ENCODE measurements around the gene PCDHA9.
"Not testable (repeated sequence)": the region's sequence is repeated elsewhere in the genome, so short reads cannot be mapped to it uniquely, and the experiment has no call there.

The PCDHA9 gene, protein sequence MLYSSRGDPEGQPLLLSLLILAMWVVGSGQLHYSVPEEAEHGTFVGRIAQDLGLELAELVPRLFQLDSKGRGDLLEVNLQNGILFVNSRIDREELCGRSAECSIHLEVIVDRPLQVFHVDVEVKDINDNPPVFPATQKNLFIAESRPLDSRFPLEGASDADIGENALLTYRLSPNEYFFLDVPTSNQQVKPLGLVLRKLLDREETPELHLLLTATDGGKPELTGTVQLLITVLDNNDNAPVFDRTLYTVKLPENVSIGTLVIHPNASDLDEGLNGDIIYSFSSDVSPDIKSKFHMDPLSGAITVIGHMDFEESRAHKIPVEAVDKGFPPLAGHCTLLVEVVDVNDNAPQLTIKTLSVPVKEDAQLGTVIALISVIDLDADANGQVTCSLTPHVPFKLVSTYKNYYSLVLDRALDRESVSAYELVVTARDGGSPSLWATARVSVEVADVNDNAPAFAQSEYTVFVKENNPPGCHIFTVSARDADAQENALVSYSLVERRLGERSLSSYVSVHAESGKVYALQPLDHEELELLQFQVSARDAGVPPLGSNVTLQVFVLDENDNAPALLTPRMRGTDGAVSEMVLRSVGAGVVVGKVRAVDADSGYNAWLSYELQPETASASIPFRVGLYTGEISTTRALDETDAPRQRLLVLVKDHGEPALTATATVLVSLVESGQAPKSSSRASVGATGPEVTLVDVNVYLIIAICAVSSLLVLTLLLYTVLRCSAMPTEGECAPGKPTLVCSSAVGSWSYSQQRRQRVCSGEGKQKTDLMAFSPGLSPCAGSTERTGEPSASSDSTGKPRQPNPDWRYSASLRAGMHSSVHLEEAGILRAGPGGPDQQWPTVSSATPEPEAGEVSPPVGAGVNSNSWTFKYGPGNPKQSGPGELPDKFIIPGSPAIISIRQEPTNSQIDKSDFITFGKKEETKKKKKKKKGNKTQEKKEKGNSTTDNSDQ

DNA sequence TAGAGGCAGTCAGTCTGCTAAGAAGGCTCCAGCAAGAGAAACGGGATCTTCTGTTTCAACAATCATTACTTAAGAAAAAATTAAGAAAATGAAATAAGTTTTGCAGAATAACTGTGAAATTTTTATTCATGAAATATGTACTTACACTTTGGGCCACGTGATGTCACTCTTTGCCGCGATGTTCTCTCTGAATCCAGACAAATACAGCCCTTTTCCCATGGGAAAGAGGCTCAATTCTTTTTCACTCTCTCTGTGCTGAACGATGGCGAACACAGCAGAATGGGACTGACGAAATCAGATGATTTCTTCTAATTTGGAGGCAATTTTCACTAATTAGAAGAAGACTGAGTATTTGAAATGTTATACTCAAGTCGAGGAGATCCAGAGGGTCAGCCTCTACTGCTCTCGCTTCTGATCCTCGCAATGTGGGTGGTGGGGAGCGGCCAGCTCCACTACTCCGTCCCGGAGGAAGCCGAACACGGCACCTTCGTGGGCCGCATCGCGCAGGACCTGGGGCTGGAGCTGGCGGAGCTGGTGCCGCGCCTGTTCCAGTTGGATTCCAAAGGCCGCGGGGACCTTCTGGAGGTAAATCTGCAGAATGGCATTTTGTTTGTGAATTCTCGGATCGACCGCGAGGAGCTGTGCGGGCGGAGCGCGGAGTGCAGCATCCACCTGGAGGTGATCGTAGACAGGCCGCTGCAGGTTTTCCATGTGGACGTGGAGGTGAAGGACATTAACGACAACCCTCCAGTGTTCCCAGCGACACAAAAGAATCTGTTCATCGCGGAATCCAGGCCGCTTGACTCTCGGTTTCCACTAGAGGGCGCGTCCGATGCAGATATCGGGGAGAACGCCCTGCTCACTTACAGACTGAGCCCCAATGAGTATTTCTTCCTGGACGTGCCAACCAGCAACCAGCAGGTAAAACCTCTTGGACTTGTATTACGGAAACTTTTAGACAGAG lies at the start of gene PCDHA9:
Gene PCDHA9, plus strand, starts transcription at position 244 of the 964 bp plus-strand sequence. Its CDS starts 114 bp downstream, at position 358.
- not testable (repeated sequence) for DNase-seq (ENCODE audit: low spot score)

DNA sequence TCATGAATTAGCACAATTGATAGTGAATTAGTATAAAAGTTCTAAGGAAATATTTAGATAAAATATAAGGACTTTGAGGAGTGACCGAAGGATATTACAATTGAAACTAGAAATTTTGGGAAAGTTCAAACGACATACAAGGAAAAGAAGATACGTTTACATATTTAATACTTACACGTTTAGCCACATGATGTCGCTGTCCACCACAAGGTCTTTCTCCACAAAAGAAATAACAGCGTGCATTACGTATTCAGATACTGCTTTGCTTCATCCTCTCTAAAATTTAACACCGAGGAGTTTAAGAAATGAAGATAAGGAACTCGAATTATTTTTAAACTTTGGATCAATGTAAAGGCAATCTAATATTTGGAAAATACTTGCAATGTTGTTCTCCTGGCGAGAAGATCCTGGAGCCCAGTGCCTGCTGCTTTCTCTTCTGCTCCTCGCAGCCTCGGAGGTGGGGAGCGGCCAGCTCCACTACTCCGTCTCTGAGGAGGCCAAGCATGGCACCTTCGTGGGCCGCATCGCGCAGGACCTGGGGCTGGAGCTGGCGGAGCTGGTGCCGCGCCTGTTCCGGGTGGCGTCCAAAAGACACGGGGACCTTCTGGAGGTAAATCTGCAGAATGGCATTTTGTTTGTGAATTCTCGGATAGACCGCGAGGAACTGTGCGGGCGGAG lies 47.2 kb upstream of the PCDHA9 start, which contains the start of gene PCDHA3:
Gene PCDHA3, plus strand, starts transcription at position 242 of the 678 bp plus-strand sequence.
- peak; percentile 41 for DNase-seq (ENCODE audit: low spot score)

DNA sequence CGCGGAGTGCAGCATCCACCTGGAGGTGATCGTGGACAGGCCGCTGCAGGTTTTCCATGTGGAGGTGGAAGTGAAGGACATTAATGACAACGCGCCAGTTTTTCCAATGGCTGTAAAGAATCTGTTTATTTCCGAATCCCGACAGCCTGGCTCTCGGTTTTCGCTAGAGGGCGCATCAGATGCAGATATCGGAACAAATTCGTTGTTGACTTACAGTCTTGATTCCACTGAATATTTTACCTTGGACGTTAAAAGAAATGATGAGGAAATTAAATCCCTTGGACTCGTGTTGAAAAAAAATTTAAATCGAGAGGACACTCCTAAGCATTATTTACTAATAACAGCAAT lies 46.7 kb upstream of the PCDHA9 start:
- peak; percentile 12 for DNase-seq (ENCODE audit: low spot score)

DNA sequence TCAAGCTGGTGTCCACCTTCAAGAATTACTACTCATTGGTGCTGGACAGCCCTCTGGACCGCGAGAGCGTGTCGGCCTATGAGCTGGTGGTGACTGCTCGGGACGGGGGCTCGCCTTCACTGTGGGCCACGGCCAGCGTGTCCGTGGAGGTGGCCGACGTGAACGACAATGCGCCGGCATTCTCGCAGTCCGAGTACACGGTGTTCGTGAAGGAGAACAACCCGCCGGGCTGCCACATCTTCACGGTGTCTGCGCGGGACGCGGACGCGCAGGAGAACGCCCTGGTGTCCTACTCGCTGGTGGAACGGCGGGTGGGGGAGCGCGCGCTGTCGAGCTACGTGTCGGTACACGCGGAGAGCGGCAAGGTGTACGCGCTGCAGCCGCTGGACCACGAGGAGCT lies 45.8 kb upstream of the PCDHA9 start:
- not testable (repeated sequence) for DNase-seq (ENCODE audit: low spot score)

DNA sequence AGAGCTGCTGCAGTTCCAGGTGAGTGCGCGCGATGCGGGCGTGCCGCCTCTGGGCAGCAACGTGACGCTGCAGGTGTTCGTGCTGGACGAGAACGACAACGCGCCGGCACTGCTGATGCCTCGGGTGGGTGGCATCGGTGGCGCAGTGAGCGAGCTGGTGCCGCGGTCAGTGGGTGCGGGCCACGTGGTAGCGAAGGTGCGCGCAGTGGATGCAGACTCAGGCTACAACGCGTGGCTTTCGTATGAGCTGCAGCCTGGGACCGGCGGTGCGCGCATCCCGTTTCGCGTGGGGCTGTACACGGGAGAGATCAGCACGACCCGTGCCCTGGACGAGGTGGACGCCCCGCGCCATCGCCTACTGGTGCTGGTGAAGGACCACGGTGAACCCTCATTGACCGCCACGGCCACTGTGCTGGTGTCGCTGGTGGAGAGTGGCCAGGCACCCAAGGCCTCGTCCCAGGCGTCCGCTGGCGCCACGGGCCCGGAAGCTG lies 45.4 kb upstream of the PCDHA9 start:
- DNase-seq (ENCODE audit: low spot score) = no peak

DNA sequence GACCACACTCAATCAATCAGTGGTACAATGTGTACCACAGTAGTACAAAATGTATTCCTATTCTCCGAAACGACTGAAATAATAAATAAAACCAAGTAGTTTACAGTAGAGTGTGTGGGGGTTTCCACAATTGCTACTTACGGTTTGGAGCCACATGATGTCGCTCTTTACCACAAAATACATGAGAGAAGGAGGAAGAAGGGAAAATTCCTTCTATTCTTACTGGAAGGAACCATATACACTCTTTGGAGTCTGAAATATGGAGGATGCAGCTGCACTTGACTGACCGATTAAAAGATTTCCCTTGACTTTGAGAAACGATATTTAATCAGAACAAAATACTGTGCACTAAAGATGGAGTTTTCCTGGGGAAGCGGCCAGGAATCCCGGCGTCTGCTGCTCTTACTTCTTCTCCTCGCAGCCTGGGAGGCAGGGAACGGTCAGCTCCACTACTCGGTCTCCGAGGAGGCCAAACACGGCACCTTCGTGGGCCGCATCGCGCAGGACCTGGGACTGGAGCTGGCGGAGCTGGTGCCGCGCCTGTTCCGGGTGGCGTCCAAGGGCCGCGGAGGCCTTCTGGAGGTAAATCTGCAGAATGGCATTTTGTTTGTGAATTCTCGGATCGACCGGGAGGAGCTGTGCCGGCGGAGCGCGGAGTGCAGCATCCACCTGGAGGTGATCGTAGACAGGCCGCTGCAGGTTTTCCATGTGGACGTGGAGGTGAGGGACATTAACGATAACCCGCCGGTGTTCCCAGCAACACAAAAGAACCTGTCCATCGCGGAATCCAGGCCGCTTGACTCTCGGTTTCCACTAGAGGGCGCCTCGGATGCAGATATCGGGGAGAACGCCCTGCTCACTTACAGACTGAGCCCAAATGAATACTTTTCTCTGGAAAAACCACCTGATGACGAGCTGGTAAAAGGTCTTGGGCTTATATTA lies 41.1 kb upstream of the PCDHA9 start, which contains the start of gene PCDHA4:
Gene PCDHA4, plus strand, starts transcription at position 235 of the 942 bp plus-strand sequence.
- DNase-seq (ENCODE audit: low spot score) = peak; percentile 53

DNA sequence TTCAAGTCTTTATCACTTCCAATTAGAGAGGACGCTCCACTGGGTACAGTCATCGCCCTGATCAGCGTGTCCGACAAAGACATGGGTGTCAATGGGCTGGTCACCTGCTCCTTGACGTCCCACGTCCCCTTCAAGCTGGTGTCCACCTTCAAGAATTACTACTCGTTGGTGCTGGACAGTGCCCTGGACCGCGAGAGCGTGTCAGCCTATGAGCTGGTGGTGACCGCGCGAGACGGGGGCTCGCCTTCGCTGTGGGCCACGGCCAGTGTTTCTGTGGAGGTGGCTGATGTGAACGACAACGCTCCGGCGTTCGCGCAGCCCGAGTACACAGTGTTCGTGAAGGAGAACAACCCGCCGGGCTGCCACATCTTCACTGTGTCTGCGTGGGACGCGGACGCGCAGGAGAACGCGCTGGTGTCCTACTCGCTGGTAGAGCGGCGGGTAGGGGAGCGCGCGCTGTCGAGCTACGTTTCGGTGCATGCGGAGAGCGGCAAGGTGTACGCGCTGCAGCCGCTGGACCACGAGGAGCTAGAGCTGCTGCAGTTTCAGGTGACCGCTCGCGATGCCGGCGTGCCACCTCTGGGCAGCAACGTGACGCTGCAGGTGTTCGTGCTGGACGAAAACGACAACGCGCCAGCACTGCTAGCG lies 39.8 kb upstream of the PCDHA9 start:
- not testable (repeated sequence) for DNase-seq (ENCODE audit: low spot score)

DNA sequence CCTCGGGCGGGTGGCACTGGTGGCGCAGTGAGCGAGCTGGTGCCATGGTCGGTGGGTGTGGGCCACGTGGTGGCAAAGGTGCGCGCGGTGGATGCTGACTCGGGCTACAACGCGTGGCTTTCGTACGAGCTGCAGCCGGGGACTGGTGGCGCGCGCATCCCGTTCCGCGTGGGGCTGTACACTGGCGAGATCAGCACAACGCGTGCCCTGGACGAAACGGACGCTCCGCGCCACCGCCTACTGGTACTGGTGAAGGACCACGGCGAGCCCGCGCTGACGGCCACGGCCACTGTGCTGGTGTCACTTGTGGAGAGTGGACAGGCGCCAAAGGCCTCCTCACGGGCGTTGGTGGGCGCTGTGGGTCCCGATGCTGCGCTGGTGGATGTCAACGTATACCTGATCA lies 39.3 kb upstream of the PCDHA9 start:
- DNase-seq (ENCODE audit: low spot score) = no peak

DNA sequence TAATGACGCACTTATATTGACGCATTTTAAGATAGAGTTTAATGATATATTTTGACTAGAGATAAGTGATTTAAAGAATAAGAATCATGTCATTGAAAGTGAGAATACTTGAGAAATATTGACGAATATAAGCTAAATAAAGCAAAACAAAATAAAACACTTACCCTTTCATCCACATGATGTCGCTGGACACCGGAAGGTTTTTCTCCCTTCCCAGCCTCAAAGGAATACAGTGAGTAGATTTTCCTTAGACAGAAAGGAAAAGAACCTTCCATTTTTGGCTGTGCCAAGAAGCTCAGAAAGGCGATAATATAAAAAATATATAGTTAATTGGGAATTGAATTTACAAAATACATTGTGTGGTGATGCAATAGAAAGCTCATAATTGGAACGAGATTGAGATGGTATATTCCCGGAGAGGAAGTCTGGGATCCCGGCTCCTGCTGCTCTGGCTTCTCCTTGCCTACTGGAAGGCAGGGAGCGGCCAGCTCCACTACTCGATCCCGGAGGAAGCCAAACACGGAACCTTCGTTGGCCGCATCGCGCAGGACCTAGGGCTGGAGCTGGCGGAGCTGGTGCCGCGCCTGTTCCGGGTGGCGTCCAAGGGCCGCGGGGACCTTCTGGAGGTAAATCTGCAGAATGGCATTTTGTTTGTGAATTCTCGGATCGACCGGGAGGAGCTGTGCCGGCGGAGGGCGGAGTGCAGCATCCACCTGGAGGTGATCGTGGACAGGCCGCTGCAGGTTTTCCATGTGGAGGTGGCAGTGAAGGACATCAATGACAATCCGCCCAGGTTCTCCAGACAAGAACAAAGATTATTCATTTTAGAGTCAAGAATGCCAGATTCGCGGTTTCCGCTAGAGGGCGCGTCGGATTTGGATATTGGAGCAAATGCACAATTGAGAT lies 26.6 kb upstream of the PCDHA9 start, which contains the start of gene PCDHA5:
Gene PCDHA5, plus strand, starts transcription at position 239 of the 906 bp plus-strand sequence.
- DNase-seq (ENCODE audit: low spot score) = peak; percentile 45

DNA sequence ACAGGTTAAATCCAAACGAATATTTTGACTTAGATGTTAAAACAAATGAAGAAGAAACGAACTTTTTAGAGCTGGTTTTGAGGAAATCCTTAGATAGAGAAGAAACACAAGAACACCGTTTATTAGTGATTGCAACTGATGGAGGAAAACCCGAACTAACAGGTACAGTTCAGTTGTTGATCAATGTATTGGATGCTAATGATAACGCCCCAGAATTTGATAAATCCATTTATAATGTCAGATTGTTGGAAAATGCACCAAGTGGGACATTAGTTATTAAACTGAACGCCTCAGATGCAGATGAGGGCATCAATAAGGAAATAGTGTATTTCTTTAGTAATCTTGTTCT lies 25.9 kb upstream of the PCDHA9 start:
- no peak for DNase-seq (ENCODE audit: low spot score)

DNA sequence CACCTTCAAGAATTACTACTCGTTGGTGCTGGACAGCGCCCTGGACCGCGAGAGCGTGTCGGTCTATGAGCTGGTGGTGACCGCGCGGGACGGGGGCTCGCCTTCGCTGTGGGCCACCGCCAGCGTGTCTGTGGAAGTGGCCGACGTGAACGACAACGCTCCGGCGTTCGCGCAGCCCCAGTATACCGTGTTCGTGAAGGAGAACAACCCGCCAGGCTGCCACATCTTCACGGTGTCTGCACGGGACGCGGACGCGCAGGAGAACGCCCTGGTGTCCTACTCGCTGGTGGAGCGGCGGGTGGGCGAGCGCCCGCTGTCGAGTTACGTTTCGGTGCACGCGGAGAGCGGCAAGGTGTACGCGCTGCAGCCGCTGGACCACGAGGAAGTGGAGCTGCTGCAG lies 25.2 kb upstream of the PCDHA9 start:
- not testable (repeated sequence) for DNase-seq (ENCODE audit: low spot score)

DNA sequence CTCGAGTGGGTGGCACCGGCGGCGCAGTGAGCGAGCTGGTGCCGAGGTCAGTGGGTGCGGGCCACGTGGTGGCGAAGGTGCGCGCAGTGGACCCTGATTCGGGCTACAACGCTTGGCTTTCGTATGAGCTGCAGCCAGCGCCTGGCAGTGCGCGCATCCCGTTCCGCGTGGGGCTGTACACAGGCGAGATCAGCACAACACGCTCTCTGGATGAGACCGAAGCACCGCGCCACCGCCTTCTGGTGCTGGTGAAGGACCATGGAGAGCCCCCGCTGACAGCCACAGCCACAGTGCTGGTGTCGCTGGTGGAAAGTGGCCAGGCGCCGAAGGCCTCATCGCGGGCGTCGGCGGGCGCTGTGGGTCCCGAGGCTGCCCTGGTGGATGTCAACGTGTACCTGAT lies 24.7 kb upstream of the PCDHA9 start:
- no peak for DNase-seq (ENCODE audit: low spot score)

DNA sequence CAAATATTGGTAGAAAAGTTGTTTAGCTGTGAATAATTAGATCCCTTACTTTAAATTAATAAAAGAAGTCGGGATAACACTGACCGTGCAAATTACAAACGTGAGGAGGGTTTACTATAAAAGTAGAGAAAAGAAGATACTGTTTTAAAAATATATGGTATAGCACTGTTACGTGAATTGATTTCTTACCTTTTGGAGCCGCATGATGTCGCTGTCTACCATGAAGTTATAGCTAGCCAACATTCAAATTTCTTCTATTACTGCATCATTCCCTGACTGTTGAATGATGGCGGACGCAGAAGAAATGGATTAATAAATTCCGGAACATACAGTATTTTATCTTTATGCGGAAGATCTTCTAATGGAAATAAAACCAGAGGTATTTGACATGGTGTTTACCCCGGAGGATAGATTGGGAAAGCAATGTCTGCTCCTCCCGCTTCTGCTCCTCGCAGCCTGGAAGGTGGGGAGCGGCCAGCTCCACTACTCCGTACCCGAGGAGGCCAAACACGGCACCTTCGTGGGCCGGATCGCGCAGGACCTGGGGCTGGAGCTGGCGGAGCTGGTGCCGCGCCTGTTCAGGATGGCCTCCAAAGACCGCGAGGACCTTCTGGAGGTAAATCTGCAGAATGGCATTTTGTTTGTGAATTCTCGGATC lies 20.3 kb upstream of the PCDHA9 start, which contains the start of gene PCDHA6:
Gene PCDHA6, plus strand, starts transcription at position 257 of the 658 bp plus-strand sequence. Its CDS starts 132 bp downstream, at position 389.
- peak; percentile 23 for DNase-seq (ENCODE audit: low spot score)

DNA sequence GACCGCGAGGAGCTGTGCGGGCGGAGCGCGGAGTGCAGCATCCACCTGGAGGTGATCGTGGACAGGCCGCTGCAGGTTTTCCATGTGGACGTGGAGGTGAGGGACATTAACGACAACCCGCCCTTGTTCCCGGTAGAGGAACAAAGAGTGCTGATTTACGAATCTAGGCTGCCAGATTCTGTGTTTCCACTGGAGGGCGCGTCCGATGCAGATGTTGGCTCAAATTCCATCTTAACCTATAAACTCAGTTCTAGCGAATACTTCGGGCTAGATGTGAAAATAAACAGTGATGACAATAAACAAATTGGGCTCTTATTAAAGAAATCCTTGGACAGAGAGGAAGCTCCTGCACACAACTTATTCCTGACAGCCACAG lies 19.8 kb upstream of the PCDHA9 start:
- peak; percentile 12 for DNase-seq (ENCODE audit: low spot score)

DNA sequence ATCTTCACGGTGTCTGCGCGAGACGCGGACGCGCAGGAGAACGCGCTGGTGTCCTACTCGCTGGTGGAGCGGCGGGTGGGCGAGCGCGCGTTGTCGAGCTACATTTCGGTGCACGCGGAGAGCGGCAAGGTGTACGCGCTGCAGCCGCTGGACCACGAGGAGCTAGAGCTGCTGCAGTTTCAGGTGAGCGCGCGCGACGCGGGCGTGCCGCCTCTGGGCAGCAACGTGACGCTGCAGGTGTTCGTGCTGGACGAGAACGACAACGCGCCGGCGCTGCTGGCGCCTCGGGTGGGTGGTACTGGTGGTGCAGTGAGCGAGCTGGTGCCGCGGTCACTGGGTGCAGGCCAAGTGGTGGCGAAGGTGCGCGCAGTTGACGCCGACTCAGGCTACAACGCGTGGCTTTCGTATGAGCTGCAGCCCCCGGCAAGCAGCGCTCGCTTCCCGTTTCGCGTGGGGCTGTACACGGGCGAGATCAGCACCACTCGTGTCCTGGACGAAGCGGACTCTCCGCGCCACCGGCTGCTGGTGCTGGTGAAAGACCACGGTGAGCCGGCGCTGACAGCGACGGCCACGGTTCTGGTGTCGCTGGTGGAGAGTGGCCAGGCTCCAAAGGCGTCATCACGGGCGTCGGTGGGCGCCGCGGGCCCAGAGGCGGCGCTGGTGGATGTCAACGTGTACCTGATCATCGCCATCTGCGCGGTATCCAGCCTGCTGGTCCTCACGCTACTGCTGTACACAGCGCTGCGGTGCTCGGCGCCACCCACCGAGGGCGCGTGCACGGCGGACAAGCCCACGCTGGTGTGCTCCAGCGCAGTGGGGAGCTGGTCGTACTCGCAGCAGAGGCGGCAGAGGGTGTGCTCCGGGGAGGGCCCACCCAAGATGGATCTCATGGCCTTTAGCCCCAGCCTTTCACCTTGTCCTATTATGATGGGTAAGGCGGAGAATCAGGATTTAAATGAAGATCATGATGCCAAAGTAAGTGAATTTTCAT lies 18.4 kb upstream of the PCDHA9 start:
- not testable (repeated sequence) for DNase-seq (ENCODE audit: low spot score)

DNA sequence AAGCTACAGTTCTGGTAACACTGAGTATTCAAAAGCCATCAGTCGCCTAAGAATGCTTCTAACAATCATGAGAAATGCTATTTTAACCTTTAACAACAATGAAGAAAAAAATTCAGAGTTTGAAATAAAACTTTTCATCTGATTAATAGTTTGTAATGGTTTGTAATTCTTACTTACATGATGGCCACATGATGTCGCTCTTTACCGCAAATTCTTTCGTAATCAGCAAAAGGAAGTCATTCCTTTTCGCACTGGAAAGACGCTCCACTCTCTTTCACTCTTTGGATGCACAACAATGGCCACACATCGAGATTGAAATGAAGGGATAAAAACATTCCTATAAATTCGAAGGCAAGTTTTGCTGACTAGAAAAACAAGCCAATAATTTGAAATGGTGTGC lies 14.2 kb upstream of the PCDHA9 start, which contains the start of gene PCDHA7:
Gene PCDHA7, plus strand, starts transcription at position 277 of the 400 bp plus-strand sequence. Its CDS starts 115 bp downstream, at position 392.
- DNase-seq (ENCODE audit: low spot score) = peak; percentile 28
